Measurements from ENCODE around the gene ITIH4.

- TF ChIP-seq CTCF (IDR thresholded peaks at IDR 0.05) (no peak), POLR2A (IDR thresholded peaks at IDR 0.05) (no peak)
These were observed 37.3 kb downstream of the ITIH4 start for GRCh38 chr3:52792961-52793695.

Data from heart left ventricle (tissue), 13 donors.